ENCODE results near the gene TOP3A.
A peak's percentile ranks its signal among the peaks of the same experiment; 100 is the strongest.
"Not testable (repeated sequence)": the region's sequence is repeated elsewhere in the genome, so short reads cannot be mapped to it uniquely, and the experiment has no call there.

Gene TOP3A

GRCh38 chr17:18314731-18315561 is at the start of gene TOP3A, which contains the start of gene SMCR8:
Gene TOP3A, minus strand, starts transcription at chr17:18314994. Its CDS starts 216 bp downstream, at chr17:18314778.
Gene SMCR8, plus strand, starts transcription at chr17:18315293. Its CDS starts 497 bp downstream, at chr17:18315790.
- peak; percentile 99 for DNase-seq (ENCODE audit: low read depth)

- no peak for DNase-seq (ENCODE audit: low read depth)
Observed at GRCh38 chr17:18364166-18364565, 49.4 kb upstream of the TOP3A start.

GRCh38 chr17:18363101-18364049 is 48.6 kb upstream of the TOP3A start, which contains the start of gene SHMT1:
Gene SHMT1, minus strand, starts transcription at chr17:18363550. Its CDS starts 7,569 bp downstream, at chr17:18355981.
- peak; percentile 77 for DNase-seq (ENCODE audit: low read depth)

- peak; percentile 51 for DNase-seq (ENCODE audit: low read depth)
Observed at GRCh38 chr17:18362698-18363100, 47.9 kb upstream of the TOP3A start.

- no peak for DNase-seq (ENCODE audit: low read depth)
Observed at GRCh38 chr17:18361837-18362697, 47.3 kb upstream of the TOP3A start.

GRCh38 chr17:18360518-18360917 is 45.7 kb upstream of the TOP3A start:
- DNase-seq (ENCODE audit: low read depth) = no peak

GRCh38 chr17:18356624-18357023 is 41.8 kb upstream of the TOP3A start:
- DNase-seq (ENCODE audit: low read depth) = peak; percentile 85

- DNase-seq (ENCODE audit: low read depth) = no peak
Observed at GRCh38 chr17:18353541-18353940, 38.7 kb upstream of the TOP3A start.

GRCh38 chr17:18344021-18344420 is 29.2 kb upstream of the TOP3A start:
- DNase-seq (ENCODE audit: low read depth) = no peak

GRCh38 chr17:18339933-18340332 is 25.1 kb upstream of the TOP3A start:
- no peak for DNase-seq (ENCODE audit: low read depth)

- DNase-seq (ENCODE audit: low read depth) = not testable (repeated sequence)
Observed at GRCh38 chr17:18338158-18338557, 23.4 kb upstream of the TOP3A start.

GRCh38 chr17:18332909-18333489 is 18.2 kb upstream of the TOP3A start:
- DNase-seq (ENCODE audit: low read depth) = peak; percentile 10

GRCh38 chr17:18331879-18332278 is 17.1 kb upstream of the TOP3A start:
- DNase-seq (ENCODE audit: low read depth) = no peak

GRCh38 chr17:18328643-18329204 is 13.9 kb upstream of the TOP3A start:
- no peak for DNase-seq (ENCODE audit: low read depth)

- DNase-seq (ENCODE audit: low read depth) = no peak
Observed at GRCh38 chr17:18327556-18327955, 12.8 kb upstream of the TOP3A start.

- no peak for DNase-seq (ENCODE audit: low read depth)
Observed at GRCh38 chr17:18327093-18327492, 12.3 kb upstream of the TOP3A start.

GRCh38 chr17:18326572-18326971 is 11.8 kb upstream of the TOP3A start:
- no peak for DNase-seq (ENCODE audit: low read depth)

GRCh38 chr17:18326039-18326438 is 11.2 kb upstream of the TOP3A start:
- no peak for DNase-seq (ENCODE audit: low read depth)

GRCh38 chr17:18324140-18325050 is 9.6 kb upstream of the TOP3A start:
- DNase-seq (ENCODE audit: low read depth) = no peak
